GM13976 (cell line): ENCODE measurements around the gene TBC1D16.

Source experiments
- DNase-seq: peaks from one replicate; pipeline ENCODE4 v3.0.0; 2012; ENCODE audit warnings: low spot score
- CTCF ChIP-seq: IDR thresholded peaks from 2 replicates; pipeline ENCODE4 v1.5.1; 2012; ENCODE audit warnings: borderline replicate concordance, mild to moderate bottlenecking; ENCODE audit not compliant: insufficient read depth; ENCODE audit errors: extremely low read depth, missing control alignments, control extremely low read depth
- in situ Hi-C: fragments of 300-500 bp; cut with MboI; formaldehyde crosslinking; loops from one replicate; pipeline ENCODE4 v1.12.0; 2022; ENCODE audit warnings: low sequenced_read_pairs, mixed read lengths, inconsistent platforms; ENCODE audit not compliant: unreplicated experiment

Gene TBC1D16

GRCh38 chr17:79943347-79944241 is 92.1 kb downstream of the TBC1D16 start:
- no peak for DNase-seq
- TF ChIP-seq CTCF, result no peak
- in situ Hi-C loops, result no loop called here

GRCh38 chr17:79942591-79943346 is 92.9 kb downstream of the TBC1D16 start:
- in situ Hi-C loops, result no loop called here
- TF ChIP-seq CTCF, result no peak
- no peak for DNase-seq

GRCh38 chr17:79942011-79942405 is 93.7 kb downstream of the TBC1D16 start:
- in situ Hi-C loops, result no loop called here
- no peak for TF ChIP-seq CTCF

GRCh38 chr17:79941088-79942010 is 94.3 kb downstream of the TBC1D16 start:
- in situ Hi-C loops, result no loop called here
- DNase-seq, result no peak
- TF ChIP-seq CTCF, result no peak

More at GRCh38 chr17:79942011-79942405, 93.7 kb downstream of the TBC1D16 start:
- DNase-seq, result no peak

GRCh38 chr17:79940459-79941087 is 95.1 kb downstream of the TBC1D16 start:
- no peak for TF ChIP-seq CTCF
- in situ Hi-C loops, result no loop called here

More at GRCh38 chr17:79940459-79941087, 95.1 kb downstream of the TBC1D16 start:
- DNase-seq, result no peak
